Upper lobe of left lung (tissue), 6 donors: ENCODE results near the gene PROSER1. TPM values are rescaled to one million over a fixed set of nuclear protein-coding genes. Genes with fewer than 3 reads are reported as not detected.
A peak's percentile ranks its signal among the peaks of the same experiment; 100 is the strongest.

Experiments
- ATAC-seq, 2 donors: fragments of 200-7000 bp; cut with Tn5 transposase; one replicate each; pipeline ENCODE4 v1.9.1; 2022; ENCODE audit warnings: mild to moderate bottlenecking in 2 of 2, moderate library complexity in 2 of 2; ENCODE audit not compliant: low FRiP score in 2 of 2
- DNase-seq, 2 donors: peaks; one replicate each; pipeline ENCODE4 v3.0.0-alpha.2; 2019 to 2020
- H3K27ac ChIP-seq, 4 donors: fragments of 200-600 bp; sonication (generic); one replicate each; pipeline ENCODE4 v1.5.1; 2016 to 2019
- H3K27me3 ChIP-seq, 4 donors: fragments of 200-600 bp; sonication (generic); one replicate each; pipeline ENCODE4 v1.5.1; 2017 to 2019
- H3K36me3 ChIP-seq, 4 donors: fragments of 200-600 bp; sonication (generic); one replicate each; pipeline ENCODE4 v1.5.1; 2016 to 2019
- H3K4me1 ChIP-seq, 4 donors: fragments of 200-600 bp; sonication (generic); one replicate each; pipeline ENCODE4 v1.5.1; 2018 to 2019
- H3K4me3 ChIP-seq, 4 donors: fragments of 200-600 bp; sonication (generic); one replicate each; pipeline ENCODE4 v1.5.1; 2017 to 2019; ENCODE audit warnings: mild to moderate bottlenecking in 2 of 4, moderate library complexity in 1 of 4
- H3K9me3 ChIP-seq, 4 donors: fragments of 200-600 bp; sonication (generic); one replicate each; pipeline ENCODE4 v1.5.1; 2018 to 2019
- CTCF ChIP-seq, 6 experiments: fragments of 450-650 bp in 4 of 6; fragments of 200-600 bp in 2 of 6; sonication (generic) in 2 of 6; IDR thresholded peaks; one replicate each; pipeline ENCODE4 v1.5.1; 2016 to 2019; ENCODE audit warnings: antibody characterized with exemption in 6 of 6
- EP300 ChIP-seq, 4 donors: sonication (generic); formaldehyde crosslinking; IDR thresholded peaks; one replicate each; pipeline ENCODE4 v1.5.1; 2017; ENCODE audit warnings: antibody characterized with exemption in 4 of 4, control low read depth in 2 of 4
- POLR2A ChIP-seq, 4 donors: fragments of 450-650 bp; IDR thresholded peaks; one replicate each; pipeline ENCODE4 v1.5.1; 2016 to 2017; ENCODE audit warnings: antibody characterized with exemption in 4 of 4, mild to moderate bottlenecking in 2 of 4
- POLR2AphosphoS5 ChIP-seq, 2 donors: sonication (generic); formaldehyde crosslinking; IDR thresholded peaks; one replicate each; pipeline ENCODE4 v1.5.1; 2017; ENCODE audit warnings: antibody characterized with exemption in 2 of 2
- WGBS, 2 donors: methylation state at CpG; one replicate each; pipeline ENCODE4 v1.1.5; 2017 to 2018; 5-methylcytosine and 5-hydroxymethylcytosine counted together
- total RNA-seq, 6 donors: library from RNA; depleted of rRNA in 4 of 6; stranded (reverse); fragments of >200 nt in 4 of 6; gene quantifications; one replicate each; pipeline versions ENCODE4 v1.1.0 to v1.2.1, GENCODE V29; 2016 to 2021
- donor health status: DM: no; HTN: no; CAD: no; lungs with moderate emphysema.
- donor health status: DM: no; HTN: yes; CAD: no; lungs with severe emphysema.

Gene PROSER1
- total RNA-seq, 6 donors from 2014 or later: 10.5 to 59.5 (median 28.4) TPM

DNA sequence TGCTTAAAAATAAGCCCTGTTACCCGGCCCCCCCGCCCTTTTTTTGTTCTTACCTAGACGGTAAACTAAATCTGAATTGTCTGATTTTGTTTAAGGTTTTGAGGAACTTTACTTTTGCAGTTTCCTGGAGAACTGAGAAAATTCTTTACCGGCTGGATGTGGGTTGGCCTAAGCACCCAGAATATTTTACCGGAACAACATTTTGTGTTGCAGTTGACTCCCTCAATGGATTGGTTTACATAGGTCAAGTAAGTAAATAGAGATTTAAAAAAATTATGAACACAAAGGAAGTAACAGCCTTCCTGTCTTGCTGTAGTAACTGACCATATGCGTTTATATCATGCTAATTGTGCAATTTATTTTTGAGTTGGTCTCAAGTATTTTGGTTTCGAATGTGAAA, 1.2 kb upstream of the PROSER1 start:
- Histone ChIP-seq H3K4me1 (peaks cover 24 to 55% (median 30%) of the 10 kb centered on the region in 4 donors), H3K9me3 (no peaks in the 10 kb centered on the region), H3K36me3 (peaks cover 0 to 4% (median 0%) of the 10 kb centered on the region in 4 donors), H3K27me3 (no peaks in the 10 kb centered on the region), H3K4me3 (peak overlapping the region; percentile 73 to 96 (median 89)), H3K27ac (peak overlapping the region; percentile 88 to 93 (median 89))
- WGBS, 2 donors: 4 to 6% methylated on average over 7 of the region's 7 CpGs
- DNase-seq (no peak), ATAC-seq (no peak)
- no peak for TF ChIP-seq CTCF (IDR thresholded peaks at IDR 0.05)

DNA sequence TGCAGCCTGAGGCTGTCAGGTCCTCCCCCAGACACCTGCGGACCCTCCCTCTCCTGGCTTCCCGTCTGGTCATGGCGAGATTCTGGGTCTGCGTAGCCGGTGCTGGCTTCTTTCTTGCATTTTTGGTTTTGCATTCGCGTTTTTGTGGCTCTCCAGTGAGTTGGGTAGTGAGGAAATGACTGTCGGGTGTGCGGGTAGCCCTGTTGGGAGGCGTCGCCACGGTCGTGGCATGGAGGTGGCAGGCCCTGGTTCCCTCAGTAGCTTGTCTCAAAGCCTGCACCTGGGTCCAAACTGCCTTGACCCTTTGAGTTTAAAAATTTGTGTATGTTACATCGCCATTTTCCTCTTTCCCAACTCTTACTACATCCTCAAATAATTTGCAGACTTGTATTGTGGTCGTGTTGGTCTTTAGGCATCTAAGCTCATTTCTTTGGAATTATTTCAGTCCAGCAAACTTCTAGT, 711 bp upstream of the PROSER1 start:
- peak; percentile 44 to 56 for ATAC-seq
- H3K27ac ChIP-seq: peak overlapping the region; percentile 88 to 93 (median 89)
- 0 to 1% methylated on average over 3 to 15 of the region's 15 CpGs for WGBS, 2 donors
- H3K27me3 ChIP-seq: no peaks in the 10 kb centered on the region
- TF ChIP-seq EP300 (IDR thresholded peaks at IDR 0.05): no peak
- TF ChIP-seq POLR2A (IDR thresholded peaks at IDR 0.05): no peak
- TF ChIP-seq POLR2AphosphoS5 (IDR thresholded peaks at IDR 0.05): peak in 1 of 2 donors; percentile 0
- no peak for TF ChIP-seq CTCF (IDR thresholded peaks at IDR 0.05)
- no peaks in the 10 kb centered on the region for H3K9me3 ChIP-seq
- peaks cover 0 to 4% (median 0%) of the 10 kb centered on the region in 4 donors for H3K36me3 ChIP-seq
- H3K4me1 ChIP-seq: peaks cover 24 to 59% (median 30%) of the 10 kb centered on the region in 4 donors
- peak overlapping the region; percentile 73 to 96 (median 89) for H3K4me3 ChIP-seq
- peak; percentile 45 to 70 for DNase-seq

GRCh38 chr13:39037410-39037879, 444 bp downstream of the PROSER1 start:
- peak in 1 of 4 donors; percentile 57 for TF ChIP-seq POLR2A (IDR thresholded peaks at IDR 0.05)
- no peak for TF ChIP-seq EP300 (IDR thresholded peaks at IDR 0.05)
- TF ChIP-seq CTCF (IDR thresholded peaks at IDR 0.05): no peak
- no peak for TF ChIP-seq POLR2AphosphoS5 (IDR thresholded peaks at IDR 0.05)
- ATAC-seq: no peak
- peaks cover 24 to 66% (median 30%) of the 10 kb centered on the region in 4 donors for H3K4me1 ChIP-seq
- no peaks in the 10 kb centered on the region for H3K27me3 ChIP-seq
- no peaks in the 10 kb centered on the region for H3K36me3 ChIP-seq
- H3K27ac ChIP-seq: peak overlapping the region; percentile 88 to 93 (median 89)
- peak overlapping the region; percentile 73 to 96 (median 89) for H3K4me3 ChIP-seq
- WGBS, 2 donors: 0 to 2% methylated on average over 9 to 10 of the region's 39 CpGs
- no peaks in the 10 kb centered on the region for H3K9me3 ChIP-seq
- peak in 1 of 2 donors; percentile 95 for DNase-seq

DNA sequence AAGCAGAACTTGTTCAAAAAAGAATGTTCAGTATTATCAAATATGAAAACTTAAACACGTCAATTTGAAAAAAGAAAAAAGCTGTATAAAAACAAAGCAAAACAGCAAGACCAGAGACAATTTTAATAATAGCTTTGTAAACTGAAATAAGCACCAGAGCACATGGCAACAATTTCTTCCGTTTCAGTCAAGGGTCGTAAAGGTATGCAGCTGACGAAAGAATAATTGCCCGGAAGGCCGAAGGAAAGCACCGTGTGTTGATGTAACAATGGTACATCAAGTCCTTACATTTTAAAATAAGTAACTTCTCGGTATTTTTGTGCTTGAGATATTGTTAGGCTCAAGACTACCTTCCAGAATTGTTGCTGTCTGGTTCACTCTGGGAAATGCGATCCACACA, 1.7 kb downstream of the PROSER1 start:
- Histone ChIP-seq H3K27me3 (no peaks in the 10 kb centered on the region), H3K27ac (peak overlapping the region in 2 of 4 donors; percentile 1 to 42), H3K4me1 (peaks cover 24 to 65% (median 30%) of the 10 kb centered on the region in 4 donors), H3K4me3 (peak overlapping the region; percentile 3 to 96 (median 89)), H3K9me3 (no peaks in the 10 kb centered on the region), H3K36me3 (no peaks in the 10 kb centered on the region)
- WGBS, 2 donors: 1% methylated on average over 9 of the region's 9 CpGs
- TF ChIP-seq EP300 (IDR thresholded peaks at IDR 0.05): peak in 1 of 4 donors; percentile 52
- no peak for TF ChIP-seq CTCF (IDR thresholded peaks at IDR 0.05)
- TF ChIP-seq POLR2A (IDR thresholded peaks at IDR 0.05): no peak
- no peak for ATAC-seq
- peak in 1 of 2 donors; percentile 37 for DNase-seq

GRCh38 chr13:39035799-39036198, 2.1 kb downstream of the PROSER1 start:
- TF ChIP-seq CTCF (IDR thresholded peaks at IDR 0.05) (no peak), EP300 (IDR thresholded peaks at IDR 0.05) (no peak), POLR2AphosphoS5 (IDR thresholded peaks at IDR 0.05) (no peak), POLR2A (IDR thresholded peaks at IDR 0.05) (no peak)
- 20 to 22% methylated on average over 2 of the region's 2 CpGs for WGBS, 2 donors
- H3K36me3 ChIP-seq: peaks cover 0 to 2% (median 0%) of the 10 kb centered on the region in 4 donors
- no peak overlapping the region for H3K27ac ChIP-seq
- H3K4me1 ChIP-seq: peaks cover 24 to 61% (median 30%) of the 10 kb centered on the region in 4 donors
- DNase-seq: no peak
- ATAC-seq: no peak
- H3K27me3 ChIP-seq: no peaks in the 10 kb centered on the region
- peak overlapping the region in 3 of 4 donors; percentile 83 to 96 (median 95) for H3K4me3 ChIP-seq
- no peaks in the 10 kb centered on the region for H3K9me3 ChIP-seq
